Stimulated activated CD8-positive, alpha-beta memory T cell treated with anti-CD3 and anti-CD28 coated beads, Interleukin-7, amount 100 ng/mL, for 1 hour (primary cell): ENCODE measurements around the gene SPTSSB.
A peak's percentile ranks its signal among the peaks of the same experiment; 100 is the strongest.

ENCODE experiments used
- DNase-seq, 2 donors: peaks; one replicate each; pipeline ENCODE4 v3.0.0-alpha.2; 2020; ENCODE audit warnings: low read depth in 2 of 2

The SPTSSB gene

GRCh38 chr3:161339517-161340500 lies 31.5 kb downstream of the SPTSSB start:
- no peak for DNase-seq

DNA sequence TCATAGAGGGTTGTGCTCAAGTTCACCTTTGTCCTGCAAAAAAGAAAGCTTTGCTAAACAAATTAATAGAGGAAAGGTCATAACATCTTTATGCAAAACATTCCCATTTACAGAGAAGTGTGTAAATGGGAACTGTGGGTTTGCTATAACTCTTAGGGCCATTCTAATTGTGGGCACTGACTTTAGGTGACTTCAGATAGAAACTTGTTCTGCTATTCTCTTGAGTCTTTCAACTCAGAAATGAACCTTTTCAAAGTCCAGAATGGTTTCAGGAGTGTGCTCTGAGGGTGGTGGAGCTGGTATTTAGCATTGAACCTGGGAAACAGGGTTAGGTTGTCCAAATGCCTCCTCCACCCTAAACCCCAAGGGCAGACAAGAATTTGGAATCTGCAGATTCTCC lies 34.0 kb downstream of the SPTSSB start:
- DNase-seq = no peak

DNA sequence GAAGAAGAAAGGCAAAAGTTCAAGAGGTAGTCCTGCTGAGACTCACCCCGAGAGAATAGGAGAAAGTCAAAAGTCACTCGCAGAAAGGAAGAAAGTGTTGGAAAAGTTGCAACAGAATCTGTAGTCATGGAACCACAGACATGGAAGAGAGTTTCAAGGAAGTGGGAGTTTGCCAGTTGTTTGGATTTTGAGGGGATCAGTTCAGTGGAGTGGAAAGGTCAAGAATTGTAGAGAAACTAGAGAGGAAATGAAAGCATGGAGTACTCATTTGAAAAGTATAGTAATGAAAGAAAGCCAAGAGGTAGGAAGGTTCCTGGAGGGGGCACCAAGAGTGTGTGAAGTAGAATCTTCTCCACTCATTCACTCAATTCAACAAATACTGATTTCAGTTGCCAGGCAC lies 34.7 kb downstream of the SPTSSB start:
- DNase-seq = no peak

DNA sequence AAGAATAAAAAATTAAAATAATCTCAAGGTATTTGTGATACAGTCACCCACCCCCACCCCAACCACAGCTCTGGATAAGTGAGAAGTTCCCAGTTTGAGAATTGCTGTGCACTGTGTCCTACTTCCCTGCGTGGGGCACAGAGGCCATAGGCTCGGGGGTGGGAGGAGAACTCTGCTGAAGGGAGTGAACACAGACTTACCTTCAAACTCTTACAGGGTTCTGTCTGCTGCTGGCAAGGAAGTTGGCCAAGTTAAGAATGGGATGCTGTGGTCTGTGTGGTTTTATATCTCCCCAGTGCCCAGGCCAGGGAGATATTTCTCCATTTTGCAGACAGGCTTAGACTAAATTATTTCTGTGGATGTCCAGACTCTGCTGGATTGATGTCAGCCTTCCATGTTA lies 37.6 kb downstream of the SPTSSB start:
- no peak for DNase-seq

GRCh38 chr3:161332792-161333191 lies 38.5 kb downstream of the SPTSSB start:
- DNase-seq = no peak

GRCh38 chr3:161325059-161325458 lies 46.3 kb downstream of the SPTSSB start:
- no peak for DNase-seq

DNA sequence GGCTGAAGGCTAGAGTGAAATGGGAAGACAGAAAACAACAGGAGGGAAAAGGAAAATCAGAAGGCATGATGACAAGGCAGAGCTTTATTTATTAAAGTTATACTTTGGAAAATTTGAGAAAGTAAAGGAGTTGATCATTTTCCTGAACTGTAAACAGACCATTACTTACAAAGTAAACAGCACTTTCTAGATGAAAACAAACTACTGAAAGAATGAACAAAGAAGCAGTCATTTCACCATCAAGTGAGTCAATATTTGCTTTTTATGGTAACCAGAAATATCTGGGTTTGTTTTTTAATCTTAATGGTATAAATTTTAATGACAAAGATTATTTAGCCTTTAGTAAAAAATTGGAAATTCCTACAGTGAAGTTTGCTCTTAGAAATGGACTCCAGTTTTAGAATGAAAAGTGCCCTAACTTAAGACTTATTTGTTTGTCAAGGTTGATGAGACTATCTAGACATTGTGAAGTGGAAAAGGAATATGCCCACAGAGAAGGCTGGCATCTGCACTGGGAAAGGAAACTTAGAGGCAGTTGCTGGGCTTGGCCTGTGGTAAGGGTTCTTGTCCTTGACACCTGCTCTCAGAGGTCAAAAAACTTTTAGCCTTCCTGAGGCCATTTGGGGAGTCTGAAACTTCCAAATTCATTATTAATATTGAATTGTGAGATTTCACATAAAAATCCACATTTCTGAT lies 47.2 kb downstream of the SPTSSB start:
- DNase-seq = no peak

- DNase-seq = no peak
Measured at GRCh38 chr3:161322781-161323568, 48.3 kb downstream of the SPTSSB start.

DNA sequence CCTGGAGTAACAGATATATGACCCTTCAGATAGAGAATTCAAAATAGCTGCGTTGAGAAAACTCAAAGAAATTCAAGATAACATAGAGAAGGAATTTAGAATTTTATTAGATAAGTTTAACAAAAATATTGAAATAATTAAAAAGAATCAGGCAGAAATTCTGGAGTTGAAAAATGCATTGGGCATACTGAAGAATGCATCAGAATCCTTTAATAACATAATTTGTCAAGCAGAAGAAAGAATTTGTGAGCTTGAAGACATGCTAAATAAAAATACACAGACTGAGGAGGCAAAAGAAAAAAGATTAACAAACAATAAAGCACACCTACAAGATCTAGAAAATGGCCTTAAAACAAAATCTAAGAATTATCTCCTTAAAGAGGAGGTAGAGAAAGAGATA lies 50.5 kb downstream of the SPTSSB start:
- DNase-seq = no peak

GRCh38 chr3:161319867-161320266 lies 51.5 kb downstream of the SPTSSB start:
- no peak for DNase-seq

DNA sequence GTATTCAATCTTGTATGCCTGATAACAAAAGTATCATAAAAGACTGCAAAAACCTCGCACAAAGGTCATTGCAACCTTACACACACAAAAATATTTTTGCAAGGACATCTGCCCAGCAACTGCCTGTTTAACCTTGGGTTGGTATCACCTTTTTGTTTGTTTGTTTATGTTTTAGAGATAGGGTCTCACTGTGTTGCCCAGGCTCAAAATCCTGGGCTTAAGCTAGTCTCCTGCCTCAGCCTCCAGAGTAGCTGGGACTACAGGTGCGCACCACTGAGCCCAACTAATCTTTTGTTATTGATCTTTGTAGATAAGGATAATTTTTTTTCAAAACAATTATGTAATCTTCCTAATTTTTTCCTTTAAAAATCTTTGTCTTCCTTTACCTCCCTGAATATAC lies 54.2 kb downstream of the SPTSSB start:
- no peak for DNase-seq

DNA sequence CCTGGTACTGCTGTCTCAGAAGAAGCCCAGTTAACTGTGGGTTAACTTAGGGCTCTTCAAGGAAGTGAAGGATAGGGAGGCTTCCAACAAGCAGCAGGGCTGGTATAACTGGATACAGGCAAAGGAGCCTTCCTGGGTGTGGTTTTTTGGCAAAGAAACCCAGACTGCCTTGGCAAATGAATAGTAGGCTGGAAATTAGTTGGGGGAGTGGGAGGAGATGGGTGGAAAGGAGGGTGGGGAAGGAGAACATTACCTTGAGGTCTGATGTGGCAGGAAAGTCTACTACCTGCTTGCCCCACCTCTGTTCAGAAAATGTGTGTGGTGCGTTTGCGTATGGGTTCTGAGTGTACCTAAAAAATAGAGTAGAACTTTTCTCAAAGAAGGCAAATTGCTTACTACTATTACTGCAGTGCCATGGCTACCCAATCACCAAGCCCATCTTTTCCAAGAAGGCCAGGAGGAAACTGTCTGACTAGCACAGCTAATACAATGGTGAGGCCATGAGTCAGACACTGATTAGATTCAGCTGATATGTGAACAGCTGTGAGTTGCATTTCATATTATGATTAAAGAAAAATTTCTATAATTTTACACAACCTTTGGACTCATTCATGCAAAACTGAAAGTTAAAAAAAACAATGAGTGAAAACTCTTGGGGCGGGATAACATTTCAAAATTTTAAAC lies 55.2 kb downstream of the SPTSSB start:
- DNase-seq = no peak

DNA sequence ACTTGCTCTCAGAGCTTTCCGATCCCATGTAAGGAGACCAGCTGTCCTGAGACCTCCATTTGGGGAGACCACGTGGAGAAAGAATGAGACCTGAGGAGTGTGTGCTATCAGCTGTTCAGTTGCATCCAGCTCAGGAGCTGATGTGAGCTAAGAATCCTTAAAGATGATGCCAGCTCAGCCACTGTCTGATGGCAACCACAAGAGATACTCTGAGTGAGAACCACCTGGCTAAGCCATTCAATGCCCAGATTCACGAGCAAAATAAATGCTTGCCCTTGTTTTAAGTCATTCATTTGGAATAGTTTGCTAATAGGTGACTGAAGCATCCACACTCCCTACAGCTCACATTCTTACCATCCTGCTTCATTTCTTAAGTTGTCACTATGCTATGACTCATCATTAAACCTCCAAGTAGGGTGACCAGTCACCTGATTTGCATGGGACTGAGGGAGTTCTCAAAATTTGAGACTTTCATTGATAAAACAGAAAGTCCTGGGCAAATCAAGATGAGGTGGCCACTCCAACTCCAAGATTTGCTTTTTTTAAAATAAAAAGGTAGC lies 56.4 kb downstream of the SPTSSB start:
- no peak for DNase-seq

GRCh38 chr3:161310649-161311423 lies 60.5 kb downstream of the SPTSSB start:
- peak in 1 of 2 donors; percentile 4 for DNase-seq

GRCh38 chr3:161305095-161305991 lies 66.0 kb downstream of the SPTSSB start:
- DNase-seq = no peak

- DNase-seq = no peak
Measured at GRCh38 chr3:161296814-161297213, 74.5 kb downstream of the SPTSSB start.

GRCh38 chr3:161295325-161295724 lies 76.0 kb downstream of the SPTSSB start:
- no peak for DNase-seq
